GM20000 (cell line): ENCODE results near the gene FBP2.

ENCODE experiments used
- DNase-seq: peaks from one replicate; pipeline ENCODE4 v3.0.0; 2012; ENCODE audit warnings: low spot score
- TF ChIP-seq, protein P1 (sequence below): IDR thresholded peaks from 2 replicates; pipeline ENCODE4 v1.5.1; 2012; ENCODE audit warnings: mild to moderate bottlenecking, control low read depth; ENCODE audit errors: extremely low read depth, missing control alignments

FBP2 gene

GRCh38 chr9:94632737-94633136, 39.1 kb upstream of the FBP2 start:
- DNase-seq: no peak
- TF ChIP-seq, protein P1, sequence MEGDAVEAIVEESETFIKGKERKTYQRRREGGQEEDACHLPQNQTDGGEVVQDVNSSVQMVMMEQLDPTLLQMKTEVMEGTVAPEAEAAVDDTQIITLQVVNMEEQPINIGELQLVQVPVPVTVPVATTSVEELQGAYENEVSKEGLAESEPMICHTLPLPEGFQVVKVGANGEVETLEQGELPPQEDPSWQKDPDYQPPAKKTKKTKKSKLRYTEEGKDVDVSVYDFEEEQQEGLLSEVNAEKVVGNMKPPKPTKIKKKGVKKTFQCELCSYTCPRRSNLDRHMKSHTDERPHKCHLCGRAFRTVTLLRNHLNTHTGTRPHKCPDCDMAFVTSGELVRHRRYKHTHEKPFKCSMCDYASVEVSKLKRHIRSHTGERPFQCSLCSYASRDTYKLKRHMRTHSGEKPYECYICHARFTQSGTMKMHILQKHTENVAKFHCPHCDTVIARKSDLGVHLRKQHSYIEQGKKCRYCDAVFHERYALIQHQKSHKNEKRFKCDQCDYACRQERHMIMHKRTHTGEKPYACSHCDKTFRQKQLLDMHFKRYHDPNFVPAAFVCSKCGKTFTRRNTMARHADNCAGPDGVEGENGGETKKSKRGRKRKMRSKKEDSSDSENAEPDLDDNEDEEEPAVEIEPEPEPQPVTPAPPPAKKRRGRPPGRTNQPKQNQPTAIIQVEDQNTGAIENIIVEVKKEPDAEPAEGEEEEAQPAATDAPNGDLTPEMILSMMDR: no peak

DNA sequence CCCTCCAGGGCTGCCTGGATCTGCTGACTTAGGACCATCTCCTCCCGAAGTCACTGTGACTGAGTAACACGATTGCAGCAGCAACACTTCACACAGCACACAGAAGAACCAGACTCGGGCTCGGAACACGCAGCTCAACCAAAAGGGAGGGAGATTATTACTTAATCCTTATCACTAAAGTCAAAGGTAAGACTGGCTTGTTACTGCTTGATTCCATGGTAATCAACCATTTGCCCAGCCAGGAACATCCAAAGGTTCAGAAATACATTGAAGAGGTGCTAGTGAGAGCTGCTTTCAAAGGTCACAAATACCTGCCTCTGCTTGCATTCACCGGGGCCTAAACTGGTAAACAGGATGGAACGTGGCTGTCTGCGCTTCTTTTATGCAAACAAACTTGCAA, 38.0 kb upstream of the FBP2 start:
- TF ChIP-seq, protein P1: no peak

DNA sequence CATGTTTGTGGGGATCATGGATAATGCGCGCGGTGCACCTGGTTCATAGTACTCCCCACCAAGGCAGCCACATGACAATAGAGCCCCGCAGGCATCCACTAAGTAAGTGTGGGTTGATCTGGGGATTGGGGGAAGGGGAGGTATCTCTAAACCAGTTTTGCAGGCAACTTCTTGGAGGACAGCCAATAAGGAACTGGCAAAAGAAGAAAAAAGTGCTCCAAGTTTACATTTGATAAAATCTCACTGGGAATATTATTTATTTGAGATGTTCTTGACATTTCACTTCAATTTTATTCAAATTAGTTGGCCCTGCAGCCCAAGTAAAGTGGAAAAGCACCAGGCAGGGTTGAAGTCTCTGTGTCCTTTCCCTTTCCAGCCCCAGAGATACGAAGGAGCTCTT, 37.2 kb upstream of the FBP2 start:
- no peak for DNase-seq
- TF ChIP-seq, protein P1: no peak

More for the DNA sequence above, 38.0 kb upstream of the FBP2 start:
- no peak for DNase-seq

DNA sequence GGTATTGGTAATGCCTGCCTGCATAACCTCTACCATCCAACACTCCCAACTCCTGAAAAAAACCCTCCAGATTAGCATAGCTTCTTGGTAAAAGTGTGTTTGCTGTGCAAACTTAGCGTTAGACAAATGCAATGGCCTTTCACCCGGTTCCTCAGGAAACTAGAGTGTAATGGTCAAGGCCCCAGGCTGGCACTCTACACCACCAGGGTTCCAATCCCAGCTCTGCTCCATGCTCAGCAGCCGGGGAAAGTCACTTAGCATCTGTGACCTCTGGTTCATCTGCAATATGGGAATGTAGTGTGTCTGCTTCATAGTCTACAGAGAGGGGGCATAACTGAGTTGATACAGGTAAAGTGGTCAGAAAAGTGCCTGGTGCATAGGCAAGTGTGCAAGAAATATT, 36.7 kb upstream of the FBP2 start:
- TF ChIP-seq, protein P1: no peak
- no peak for DNase-seq

DNA sequence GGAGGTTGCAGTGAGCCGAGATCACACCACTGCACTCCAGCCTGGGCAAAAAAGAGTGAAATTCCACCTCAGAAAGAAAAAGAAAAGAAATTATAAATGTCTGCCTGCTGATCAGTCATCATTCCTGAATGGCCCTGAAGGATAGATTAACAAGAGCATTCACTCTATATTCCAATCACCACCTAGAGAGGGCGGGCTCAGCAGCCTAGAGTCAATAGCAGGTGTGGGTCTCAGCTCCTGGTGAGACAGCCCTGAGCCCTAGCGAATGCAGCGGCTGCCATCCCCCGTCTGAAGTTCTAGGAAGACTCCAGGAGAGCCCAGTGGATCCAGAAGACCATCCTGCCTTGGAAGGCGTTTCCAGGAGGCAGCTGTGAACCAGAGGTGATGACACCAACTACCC, 33.7 kb upstream of the FBP2 start:
- DNase-seq: no peak
- TF ChIP-seq, protein P1: no peak

- TF ChIP-seq, protein P1: no peak
- no peak for DNase-seq
Observed at GRCh38 chr9:94625835-94626234, 32.2 kb upstream of the FBP2 start.

DNA sequence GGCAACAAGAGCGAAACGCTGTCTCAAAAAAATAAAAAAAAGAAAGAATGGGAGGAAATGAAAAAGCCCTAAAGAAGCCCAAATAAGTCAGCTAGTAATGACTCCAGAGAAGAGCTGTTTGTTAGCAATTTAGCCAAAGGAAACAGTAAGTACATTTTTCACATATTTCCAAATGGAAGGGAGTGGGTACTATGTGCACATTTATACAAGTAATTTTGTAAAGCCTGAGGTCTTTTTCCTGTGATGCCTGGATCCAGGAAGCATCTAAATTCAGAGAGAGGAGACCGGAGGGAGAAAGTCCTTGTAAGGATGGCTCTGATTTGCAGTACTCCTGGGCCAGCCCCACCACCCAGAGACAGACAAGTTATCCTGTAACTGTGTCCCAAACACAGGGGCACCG, 31.0 kb upstream of the FBP2 start:
- TF ChIP-seq, protein P1: no peak
- DNase-seq: no peak

- TF ChIP-seq, protein P1: peak; percentile 56
- DNase-seq: peak; percentile 68
Observed at GRCh38 chr9:94623253-94623652, 29.6 kb upstream of the FBP2 start.
